SK-N-MC (cell line): Measurements from ENCODE around the gene UST.

ENCODE experiments used
- EZH2 ChIP-seq: fragments of 200-600 bp; sonication (generic); IDR thresholded peaks from one replicate; pipeline ENCODE4 v1.6.1; 2017; ENCODE audit warnings: antibody characterized with exemption
- POLR2AphosphoS5 ChIP-seq: IDR thresholded peaks from 2 replicates; pipeline ENCODE4 v1.6.1; 2012; ENCODE audit warnings: mild to moderate bottlenecking, low read depth, low read length, borderline replicate concordance

GRCh38 chr6:148954461-148954860 lies 207.6 kb downstream of the UST start:
- no peak for TF ChIP-seq EZH2
- TF ChIP-seq POLR2AphosphoS5 = no peak
